ENCODE measurements around the gene GSTA3. TPM values are rescaled to one million over a fixed set of nuclear protein-coding genes. Genes with fewer than 3 reads are reported as not detected.
A peak's percentile ranks its signal among the peaks of the same experiment; 100 is the strongest.
"Not testable (repeated sequence)": the region's sequence is repeated elsewhere in the genome, so short reads cannot be mapped to it uniquely, and the experiment has no call there.

The GSTA3 gene
- total RNA-seq, 1 donor from 2014 or later = not detected

DNA sequence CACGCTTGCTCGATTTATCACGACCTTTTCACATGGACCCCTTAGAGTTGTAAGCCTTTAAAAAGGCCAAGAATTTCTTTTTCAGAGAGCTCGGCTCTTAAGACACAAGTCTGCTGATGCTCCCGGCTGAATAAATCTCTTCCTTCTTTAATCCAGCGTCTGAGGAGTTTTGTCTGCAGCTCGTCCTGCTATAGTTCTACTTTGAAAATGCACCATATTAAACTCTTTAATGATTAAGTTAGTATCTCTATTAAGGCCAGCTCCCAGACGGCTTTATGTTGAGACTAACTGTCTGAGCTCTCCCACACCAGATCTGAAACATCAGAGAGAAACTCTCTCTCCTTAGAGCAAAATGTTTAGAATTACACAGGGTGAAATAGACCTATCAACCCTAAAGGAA, 18.0 kb upstream of the GSTA3 start:
- no peaks in the 10 kb centered on the region for H3K36me3 Mint-ChIP-seq
- TF ChIP-seq, protein P1, sequence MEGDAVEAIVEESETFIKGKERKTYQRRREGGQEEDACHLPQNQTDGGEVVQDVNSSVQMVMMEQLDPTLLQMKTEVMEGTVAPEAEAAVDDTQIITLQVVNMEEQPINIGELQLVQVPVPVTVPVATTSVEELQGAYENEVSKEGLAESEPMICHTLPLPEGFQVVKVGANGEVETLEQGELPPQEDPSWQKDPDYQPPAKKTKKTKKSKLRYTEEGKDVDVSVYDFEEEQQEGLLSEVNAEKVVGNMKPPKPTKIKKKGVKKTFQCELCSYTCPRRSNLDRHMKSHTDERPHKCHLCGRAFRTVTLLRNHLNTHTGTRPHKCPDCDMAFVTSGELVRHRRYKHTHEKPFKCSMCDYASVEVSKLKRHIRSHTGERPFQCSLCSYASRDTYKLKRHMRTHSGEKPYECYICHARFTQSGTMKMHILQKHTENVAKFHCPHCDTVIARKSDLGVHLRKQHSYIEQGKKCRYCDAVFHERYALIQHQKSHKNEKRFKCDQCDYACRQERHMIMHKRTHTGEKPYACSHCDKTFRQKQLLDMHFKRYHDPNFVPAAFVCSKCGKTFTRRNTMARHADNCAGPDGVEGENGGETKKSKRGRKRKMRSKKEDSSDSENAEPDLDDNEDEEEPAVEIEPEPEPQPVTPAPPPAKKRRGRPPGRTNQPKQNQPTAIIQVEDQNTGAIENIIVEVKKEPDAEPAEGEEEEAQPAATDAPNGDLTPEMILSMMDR (conservative IDR thresholded peaks at IDR 0.05) = no peak
- peaks cover 4% of the 10 kb centered on the region for H3K9me3 Mint-ChIP-seq
- H3K4me3 Mint-ChIP-seq = no peak overlapping the region
- DNase-seq (ENCODE audit: extremely low spot score, unreplicated experiment) = no peak
- no peak overlapping the region for H3K27ac Mint-ChIP-seq
- no peaks in the 10 kb centered on the region for H3K27me3 Mint-ChIP-seq
- no peaks in the 10 kb centered on the region for H3K4me1 Mint-ChIP-seq (ENCODE audit: unreplicated experiment)

DNA sequence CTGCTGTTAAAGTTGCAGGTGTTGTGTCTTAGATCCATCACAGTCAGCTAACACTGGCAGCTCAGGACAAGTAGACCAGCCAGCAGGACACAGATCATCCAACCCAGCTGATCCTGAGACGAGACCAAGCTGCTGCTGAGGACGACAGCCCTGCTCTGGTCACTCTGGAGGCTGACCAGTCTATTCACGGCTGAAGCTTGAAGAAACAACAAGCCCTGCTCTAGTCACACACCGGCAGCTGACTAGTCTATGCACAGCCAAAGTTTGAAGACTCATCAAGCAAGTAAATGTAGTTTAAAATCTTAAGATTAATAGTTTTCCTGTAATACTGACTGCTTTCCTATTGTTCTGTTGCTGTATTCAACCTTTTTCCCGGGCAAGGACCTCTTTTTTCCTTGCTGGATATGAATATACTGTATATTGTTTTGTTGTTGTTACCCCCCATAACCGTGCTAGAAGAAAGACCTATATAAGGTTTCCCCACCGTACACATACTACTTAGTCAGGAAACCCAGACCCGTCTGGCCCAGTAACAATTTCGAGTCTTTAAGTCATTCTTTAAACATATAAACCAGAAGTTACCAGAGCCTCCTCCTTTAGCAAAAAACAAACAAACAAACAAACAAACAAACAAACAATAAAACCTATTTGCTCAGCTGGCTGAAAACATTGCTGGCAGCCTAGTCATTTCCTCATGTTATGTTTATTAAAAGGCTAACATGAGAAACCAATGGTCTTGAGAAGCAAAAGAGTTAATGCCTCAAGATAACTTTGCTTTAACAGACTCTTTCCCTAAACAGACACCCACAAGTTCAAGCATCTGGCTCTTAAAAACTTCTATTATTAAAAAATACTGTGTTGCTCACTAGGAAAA, 16.7 kb upstream of the GSTA3 start:
- Mint-ChIP-seq H3K4me1 (ENCODE audit: unreplicated experiment) (no peaks in the 10 kb centered on the region), H3K27ac (no peak overlapping the region)

DNA sequence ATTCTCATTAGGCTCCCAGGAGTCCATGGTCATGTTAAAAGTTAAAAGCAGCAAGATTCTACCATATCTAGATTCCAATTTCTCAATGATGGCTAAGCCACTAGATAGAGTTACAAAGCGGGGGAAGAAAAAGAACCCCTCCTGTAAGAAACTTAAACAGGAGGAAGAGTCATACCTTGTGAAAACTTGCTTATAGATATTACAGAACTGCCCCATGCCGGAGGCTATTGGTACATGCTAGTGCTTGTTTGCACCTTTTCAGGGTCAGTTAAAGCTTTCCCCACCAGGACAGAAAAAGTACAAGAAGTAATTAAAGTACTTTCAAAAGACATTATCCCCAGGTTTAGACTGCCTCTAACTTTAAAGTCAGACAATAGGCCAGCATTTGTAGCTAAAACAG, 15.5 kb upstream of the GSTA3 start:
- DNase-seq (ENCODE audit: extremely low spot score, unreplicated experiment) = no peak
- H3K9me3 Mint-ChIP-seq = peaks cover 4% of the 10 kb centered on the region
- no peaks in the 10 kb centered on the region for H3K27me3 Mint-ChIP-seq
- H3K4me3 Mint-ChIP-seq = no peak overlapping the region
- H3K36me3 Mint-ChIP-seq = no peaks in the 10 kb centered on the region
- H3K27ac Mint-ChIP-seq = no peak overlapping the region
- TF ChIP-seq, protein P1 (conservative IDR thresholded peaks at IDR 0.05) = no peak
- H3K4me1 Mint-ChIP-seq (ENCODE audit: unreplicated experiment) = no peaks in the 10 kb centered on the region

More for the DNA sequence above, 16.7 kb upstream of the GSTA3 start:
- TF ChIP-seq, protein P1 (conservative IDR thresholded peaks at IDR 0.05) = no peak
- H3K36me3 Mint-ChIP-seq = no peaks in the 10 kb centered on the region
- DNase-seq (ENCODE audit: extremely low spot score, unreplicated experiment) = no peak
- H3K4me3 Mint-ChIP-seq = no peak overlapping the region
- H3K9me3 Mint-ChIP-seq = peaks cover 4% of the 10 kb centered on the region
- no peaks in the 10 kb centered on the region for H3K27me3 Mint-ChIP-seq

DNA sequence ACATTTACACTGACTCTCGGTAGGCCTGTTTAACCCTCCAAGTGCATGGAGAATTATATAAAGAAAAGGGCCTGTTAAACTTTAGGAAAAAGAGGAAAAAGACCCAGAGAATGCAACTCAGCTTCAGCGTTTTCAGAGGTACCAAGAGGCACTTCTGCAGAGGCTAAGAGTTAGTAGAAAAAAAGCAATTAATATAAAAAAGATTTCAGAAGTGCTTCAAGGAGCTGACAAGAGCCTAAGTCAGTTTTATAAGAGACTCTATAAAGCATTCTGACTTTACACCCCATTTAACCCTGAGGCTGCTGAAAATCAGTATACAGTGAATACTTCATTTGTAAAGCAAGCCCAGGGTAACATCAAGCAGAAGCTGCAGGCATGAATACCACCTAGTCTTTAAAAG, 14.2 kb upstream of the GSTA3 start:
- not testable (repeated sequence) for DNase-seq (ENCODE audit: extremely low spot score, unreplicated experiment); H3K9me3 Mint-ChIP-seq; H3K4me3 Mint-ChIP-seq; H3K27me3 Mint-ChIP-seq; H3K36me3 Mint-ChIP-seq; H3K4me1 Mint-ChIP-seq (ENCODE audit: unreplicated experiment)
- H3K27ac Mint-ChIP-seq = peak overlapping the region; percentile 67

DNA sequence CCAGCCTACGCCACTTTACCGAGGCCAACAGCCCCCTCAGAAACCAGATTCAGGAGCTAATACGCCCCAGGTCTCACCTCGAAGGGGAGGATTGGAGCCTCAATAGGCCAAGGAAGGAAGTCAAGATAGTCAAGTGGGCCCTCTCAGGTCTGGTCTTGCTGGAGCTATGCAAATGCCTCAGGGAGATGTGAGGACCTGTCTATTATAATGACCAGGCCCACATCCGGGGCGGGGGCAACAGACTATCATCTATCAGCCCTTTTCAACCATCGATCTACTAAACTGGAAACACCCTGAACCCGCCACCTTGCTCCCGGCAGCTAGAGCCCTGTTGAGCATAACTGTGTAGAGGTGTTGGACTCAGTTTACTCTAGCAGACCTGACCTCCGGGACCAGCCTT, 12.7 kb upstream of the GSTA3 start:
- H3K27ac Mint-ChIP-seq = peak overlapping the region; percentile 48
- H3K36me3 Mint-ChIP-seq = no peaks in the 10 kb centered on the region

DNA sequence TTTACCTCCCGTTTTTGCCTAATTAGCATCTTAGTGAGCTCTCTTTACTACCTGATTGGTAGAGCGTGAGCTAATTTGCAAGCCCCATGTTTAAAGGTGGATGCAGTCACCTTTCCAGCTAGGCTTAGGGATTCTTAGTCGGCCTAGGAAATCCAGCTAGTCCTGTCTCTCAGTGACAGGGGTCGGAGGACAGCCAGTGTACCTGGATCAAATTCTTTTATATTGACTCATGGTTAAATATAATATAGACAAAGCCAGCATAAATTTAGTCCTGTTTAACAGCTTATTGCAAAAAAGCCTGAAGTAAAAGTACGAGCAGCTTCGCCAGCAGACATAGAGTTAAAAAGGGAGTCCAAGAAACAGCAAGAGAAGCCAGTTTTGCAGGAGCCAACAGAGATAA, 12.2 kb upstream of the GSTA3 start:
- Mint-ChIP-seq H3K27me3 (no peaks in the 10 kb centered on the region), H3K36me3 (no peaks in the 10 kb centered on the region), H3K27ac (peak overlapping the region; percentile 48), H3K9me3 (no peaks in the 10 kb centered on the region), H3K4me3 (no peak overlapping the region), H3K4me1 (ENCODE audit: unreplicated experiment) (peaks cover 9% of the 10 kb centered on the region)
- no peak for DNase-seq (ENCODE audit: extremely low spot score, unreplicated experiment)
- TF ChIP-seq, protein P1 (conservative IDR thresholded peaks at IDR 0.05) = no peak

More for the DNA sequence above, 12.7 kb upstream of the GSTA3 start:
- DNase-seq (ENCODE audit: extremely low spot score, unreplicated experiment) = no peak
- TF ChIP-seq, protein P1 (conservative IDR thresholded peaks at IDR 0.05) = no peak
- H3K27me3 Mint-ChIP-seq = no peaks in the 10 kb centered on the region
- peaks cover 9% of the 10 kb centered on the region for H3K4me1 Mint-ChIP-seq (ENCODE audit: unreplicated experiment)
- no peaks in the 10 kb centered on the region for H3K9me3 Mint-ChIP-seq
- H3K4me3 Mint-ChIP-seq = no peak overlapping the region

DNA sequence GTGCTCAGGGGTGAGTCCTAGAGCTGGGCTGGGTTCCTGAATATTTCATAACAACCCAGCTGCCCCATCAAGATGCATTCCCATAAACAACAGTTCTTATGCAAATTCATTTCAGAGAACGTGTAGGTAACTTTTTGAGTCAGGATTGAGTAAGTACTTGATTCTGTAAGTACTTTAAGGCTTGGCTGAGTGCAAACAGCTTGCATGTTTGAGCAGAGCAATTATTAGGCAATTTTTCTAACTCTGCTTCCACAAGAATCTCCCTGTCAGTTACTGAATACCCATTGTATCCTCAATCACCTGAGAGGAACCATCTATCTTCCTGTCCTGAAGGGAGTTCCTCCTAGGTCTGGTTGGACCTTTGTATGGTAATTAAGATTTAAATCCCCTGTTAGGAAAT, 10.0 kb upstream of the GSTA3 start:
- not testable (repeated sequence) for H3K9me3 Mint-ChIP-seq; H3K36me3 Mint-ChIP-seq; H3K4me3 Mint-ChIP-seq; H3K27me3 Mint-ChIP-seq; H3K4me1 Mint-ChIP-seq (ENCODE audit: unreplicated experiment); H3K27ac Mint-ChIP-seq; DNase-seq (ENCODE audit: extremely low spot score, unreplicated experiment)

DNA sequence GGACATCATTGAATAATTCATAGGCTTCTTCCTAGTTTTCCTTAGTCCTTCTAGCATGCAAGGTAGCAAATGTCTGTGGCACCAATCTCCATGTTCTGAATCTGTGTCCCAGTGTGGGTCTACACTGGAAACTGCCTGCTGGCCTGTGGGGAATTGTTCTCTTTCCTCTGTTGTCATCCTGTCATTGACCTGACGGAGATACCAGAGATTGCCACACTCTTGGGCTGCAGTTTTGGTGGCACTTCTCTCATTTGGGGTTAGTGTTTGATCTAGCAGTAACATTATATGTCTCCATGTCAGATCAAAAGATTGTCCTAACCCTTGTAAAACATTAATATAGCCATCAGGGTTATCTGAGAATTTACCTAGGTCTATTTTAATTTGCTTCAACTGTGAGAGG, 9.3 kb upstream of the GSTA3 start:
- not testable (repeated sequence) for H3K27me3 Mint-ChIP-seq; H3K36me3 Mint-ChIP-seq; H3K9me3 Mint-ChIP-seq; H3K27ac Mint-ChIP-seq; DNase-seq (ENCODE audit: extremely low spot score, unreplicated experiment); H3K4me1 Mint-ChIP-seq (ENCODE audit: unreplicated experiment); H3K4me3 Mint-ChIP-seq

DNA sequence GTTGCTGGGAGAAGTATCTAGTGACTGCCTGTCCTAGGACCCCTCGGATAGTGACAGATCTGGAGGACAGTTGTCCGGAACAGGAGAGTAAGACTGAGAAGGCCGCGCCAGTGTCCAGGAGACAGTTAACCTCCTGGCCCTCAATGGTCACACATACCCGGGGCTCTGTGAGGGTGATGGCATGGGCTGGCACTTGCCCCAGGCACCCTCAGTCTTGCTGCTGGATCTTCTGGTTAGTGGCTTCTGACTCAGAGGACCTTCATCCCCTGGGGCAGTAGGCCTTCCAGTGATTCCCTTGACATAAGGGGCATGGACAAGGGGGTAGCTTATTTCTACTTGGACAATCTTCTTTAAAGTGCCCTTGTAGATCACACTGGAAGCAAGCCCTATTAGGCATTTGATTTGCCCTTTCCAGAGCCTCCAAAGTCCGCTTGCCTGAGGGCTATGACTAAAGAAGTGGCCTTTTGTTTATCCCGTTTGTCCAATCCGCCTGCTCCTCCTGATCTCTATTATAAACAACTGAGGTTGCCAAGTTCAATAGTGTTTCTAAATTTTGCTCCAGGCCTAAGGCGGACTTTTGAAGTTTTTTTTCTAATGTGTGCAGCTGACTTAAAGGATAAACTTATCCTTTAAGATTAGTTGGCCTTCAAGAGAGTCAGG, 8.7 kb upstream of the GSTA3 start:
- H3K9me3 Mint-ChIP-seq; H3K27me3 Mint-ChIP-seq; H3K4me1 Mint-ChIP-seq (ENCODE audit: unreplicated experiment); DNase-seq (ENCODE audit: extremely low spot score, unreplicated experiment); H3K36me3 Mint-ChIP-seq; H3K4me3 Mint-ChIP-seq; H3K27ac Mint-ChIP-seq: not testable (repeated sequence)
